ENCODE data around the gene THAP12.
"Not testable (repeated sequence)": the region's sequence is repeated elsewhere in the genome, so short reads cannot be mapped to it uniquely, and the experiment has no call there.

THAP12 gene

GRCh38 chr11:76323375-76323774, 57.6 kb downstream of the THAP12 start:
- not testable (repeated sequence) for DNase-seq

- DNase-seq: no peak
Observed at GRCh38 chr11:76322942-76323341, 58.0 kb downstream of the THAP12 start.

GRCh38 chr11:76322540-76322939, 58.4 kb downstream of the THAP12 start:
- no peak for DNase-seq

- no peak for DNase-seq
Observed at GRCh38 chr11:76321820-76322524, 59.0 kb downstream of the THAP12 start.

- no peak for DNase-seq
Observed at GRCh38 chr11:76321340-76321739, 59.6 kb downstream of the THAP12 start.

- no peak for DNase-seq
Observed at GRCh38 chr11:76320929-76321328, 60.0 kb downstream of the THAP12 start.

- not testable (repeated sequence) for DNase-seq
Observed at GRCh38 chr11:76319798-76320197, 61.1 kb downstream of the THAP12 start.

- DNase-seq: peak; percentile 10
Observed at GRCh38 chr11:76318744-76319384, 62.1 kb downstream of the THAP12 start.

- no peak for DNase-seq
Observed at GRCh38 chr11:76317296-76317695, 63.6 kb downstream of the THAP12 start.

GRCh38 chr11:76316726-76317125, 64.2 kb downstream of the THAP12 start:
- no peak for DNase-seq

- DNase-seq: no peak
Observed at GRCh38 chr11:76315182-76315853, 65.6 kb downstream of the THAP12 start.

GRCh38 chr11:76314741-76315090, 66.2 kb downstream of the THAP12 start:
- no peak for DNase-seq

- no peak for DNase-seq
Observed at GRCh38 chr11:76313913-76314740, 66.8 kb downstream of the THAP12 start.

GRCh38 chr11:76313271-76313670, 67.7 kb downstream of the THAP12 start:
- no peak for DNase-seq

- no peak for DNase-seq
Observed at GRCh38 chr11:76310832-76311595, 69.9 kb downstream of the THAP12 start.

GRCh38 chr11:76307978-76308747, 72.8 kb downstream of the THAP12 start:
- no peak for DNase-seq

GRCh38 chr11:76307396-76307795, 73.5 kb downstream of the THAP12 start:
- no peak for DNase-seq

GRCh38 chr11:76303399-76303798, 77.5 kb downstream of the THAP12 start:
- DNase-seq: no peak

GRCh38 chr11:76302996-76303395, 77.9 kb downstream of the THAP12 start:
- no peak for DNase-seq
